GM12892 (cell line): ENCODE results near the gene STK32B.

Experiments
- POLR2A ChIP-seq: IDR thresholded peaks from 2 replicates; pipeline ENCODE4 v1.6.1; 2011; ENCODE audit warnings: low read depth, low read length, control low read depth
- POLR2AphosphoS5 ChIP-seq: IDR thresholded peaks from 2 replicates; pipeline ENCODE4 v1.6.1; 2011; ENCODE audit warnings: low read depth, low read length, control low read depth

DNA sequence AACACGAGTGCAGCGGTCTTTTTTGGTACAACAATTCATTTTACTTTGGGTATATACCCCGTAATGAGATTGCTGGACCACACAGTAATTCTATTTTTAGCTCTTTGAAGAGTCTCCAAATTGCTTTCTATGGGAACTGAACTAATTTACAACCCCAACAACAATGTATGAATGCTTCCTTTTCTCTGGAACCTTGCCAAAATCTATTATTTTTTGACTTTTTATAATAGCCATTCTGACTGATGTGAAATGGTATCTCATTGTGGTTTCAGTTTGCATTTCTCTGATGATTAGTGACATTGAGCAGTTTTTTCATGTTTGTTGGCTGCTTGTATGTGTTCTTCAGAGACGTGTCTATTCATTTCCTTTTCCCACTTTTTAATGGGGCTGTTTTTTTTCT, 240.8 kb downstream of the STK32B start:
- TF ChIP-seq POLR2A (no peak), POLR2AphosphoS5 (no peak)
